GM12878 (cell line): ENCODE results near the gene CCDC150. TPM values are rescaled to one million over a fixed set of nuclear protein-coding genes. Genes with fewer than 3 reads are reported as not detected.

Experiments
- ATAC-seq: fragments of 200-7000 bp; cut with Tn5 transposase; 3 replicates; pipeline ENCODE4 v1.9.1; 2020; ENCODE audit warnings: mild to moderate bottlenecking, moderate library complexity
- BruUV-seq: library from RNA; stranded (reverse); fragments of 400-500 nt; replicated peaks from 2 replicates; lab custom pipeline; 2021; lab: Mats Ljungman, UMichigan
- CTCF ChIA-PET: fragments of 300-600 bp; sonication (Branson Sonifier 250); formaldehyde crosslinking; extraction: SDS; loops from one replicate; lab custom pipeline; 2021; ENCODE audit warnings: inconsistent platforms; lab: Yijun Ruan, JAX
- POLR2A ChIA-PET: fragments of 350-600 bp; formaldehyde crosslinking; extraction: SDS; loops from one replicate; lab custom pipeline; 2021; ENCODE audit warnings: inconsistent platforms; lab: Charles Lee
- RAD21 ChIA-PET: fragments of 300-600 bp; sonication (Branson Sonifier 250); formaldehyde crosslinking; loops from one replicate; lab custom pipeline; 2023; ENCODE audit warnings: antibody characterized with exemption; ENCODE audit not compliant: unreplicated experiment; lab: Charles Lee
- SMC1A ChIA-PET: fragments of 300-600 bp; sonication (Branson Sonifier 250); formaldehyde crosslinking; loops from one replicate; lab custom pipeline; 2023; ENCODE audit not compliant: unreplicated experiment, uncharacterized antibody; lab: Charles Lee
- DNase-seq: peaks from one replicate; pipeline ENCODE4 v3.0.0-alpha.2; 2011; ENCODE audit warnings: low read depth, low spot score
- FAIRE-seq: peaks from 3 replicates; lab custom pipeline; 2011; peaks lifted over from hg19 to GRCh38; lab: Jason Lieb, UNC
- H2AFZ ChIP-seq: 2 replicates; pipeline ENCODE4 v1.6.0; 2011; ENCODE audit warnings: low read depth, low read length, control low read depth; ENCODE audit not compliant: control insufficient read depth
- H3K27ac ChIP-seq: 2 replicates; pipeline ENCODE4 v1.5.1; 2011; ENCODE audit warnings: control low read depth; ENCODE audit not compliant: control insufficient read depth, insufficient read depth
- H3K27me3 ChIP-seq, 2 experiments: replicated peaks in 1 of 2; 2 replicates each; pipeline versions ENCODE4 v1.6.0 to v1.6.1; 2011; ENCODE audit warnings: low read length in 1 of 2; ENCODE audit not compliant: control insufficient read depth in 2 of 2, insufficient read depth in 2 of 2
- H3K36me3 ChIP-seq, 2 experiments: 2 replicates each; pipeline ENCODE4 v1.5.1; 2011; ENCODE audit warnings: low read length in 1 of 2; ENCODE audit not compliant: control insufficient read depth in 2 of 2, insufficient read depth in 2 of 2
- H3K4me1 ChIP-seq: 2 replicates; pipeline ENCODE4 v1.6.1; 2011; ENCODE audit warnings: mild to moderate bottlenecking, low read length, moderate library complexity, mixed read lengths; ENCODE audit not compliant: control insufficient read depth, insufficient read depth
- H3K4me2 ChIP-seq: 2 replicates; pipeline ENCODE4 v1.6.0; 2011; ENCODE audit warnings: control low read depth; ENCODE audit not compliant: control insufficient read depth, insufficient read depth
- H3K4me3 ChIP-seq: fragments of 200-600 bp; sonication (generic); 2 replicates; pipeline ENCODE4 v1.5.1; 2016
- H3K79me2 ChIP-seq: 2 replicates; pipeline ENCODE4 v1.6.0; 2011; ENCODE audit warnings: low read length; ENCODE audit not compliant: control insufficient read depth, insufficient read depth
- H3K9ac ChIP-seq: 2 replicates; pipeline ENCODE4 v1.8.0; 2011; ENCODE audit warnings: low read length, control low read depth, mixed read lengths; ENCODE audit not compliant: control insufficient read depth, insufficient read depth
- H3K9me3 ChIP-seq: replicated peaks from 3 replicates; pipeline ENCODE4 v1.5.1; 2011; ENCODE audit warnings: mild to moderate bottlenecking, low read length; ENCODE audit not compliant: control insufficient read depth, insufficient read depth
- H4K20me1 ChIP-seq: 2 replicates; pipeline ENCODE4 v1.6.0; 2011; ENCODE audit not compliant: control insufficient read depth, insufficient read depth
- NR2F1 ChIP-seq: fragments of 450-650 bp; conservative IDR thresholded peaks from 2 replicates; pipeline ENCODE4 v1.6.1; 2017; ENCODE audit warnings: mild to moderate bottlenecking
- SMAD5 ChIP-seq: IDR thresholded peaks from 2 replicates; pipeline ENCODE4 v1.6.1; 2016; ENCODE audit warnings: antibody characterized with exemption, low read depth
- SPI1 ChIP-seq: IDR thresholded peaks from 2 replicates; pipeline ENCODE4 v1.6.1; 2011; ENCODE audit warnings: low read depth, mild to moderate bottlenecking, low read length, moderate library complexity, borderline replicate concordance; ENCODE audit not compliant: insufficient read depth
- TCF7 ChIP-seq: IDR thresholded peaks from 2 replicates; pipeline ENCODE4 v1.6.1; 2014; ENCODE audit warnings: antibody characterized with exemption, borderline replicate concordance
- ZNF384 ChIP-seq: IDR thresholded peaks from 2 replicates; pipeline ENCODE4 v1.6.1; 2012; ENCODE audit warnings: low read depth, mild to moderate bottlenecking, low read length, improper control_type of control experiment, borderline replicate concordance
- ZNF622 ChIP-seq: fragments of 450-650 bp; IDR thresholded peaks from 2 replicates; pipeline ENCODE4 v1.6.1; 2017; ENCODE audit warnings: mild to moderate bottlenecking, inconsistent platforms
- WGBS: methylation state at CpG from one replicate; pipeline ENCODE4 v1.1.6; 2016; ENCODE audit warnings: low lambda C conversion rate; ENCODE audit not compliant: insufficient replicate concordance, insufficient coverage; ENCODE audit errors: missing lambda C conversion rate; 5-methylcytosine and 5-hydroxymethylcytosine counted together
- in situ Hi-C: fragments of 300-500 bp; cut with MboI; formaldehyde crosslinking; loops from 9 replicates; pipeline ENCODE4 v1.14.3; 2018; ENCODE audit warnings: mixed read lengths
- intact Hi-C: fragments of 100-400 bp; cut with micrococcal nuclease; formaldehyde crosslinking; loops from one replicate; pipeline ENCODE4 v1.14.2; 2022; ENCODE audit not compliant: unreplicated experiment
- polyA plus RNA-seq, 11 experiments: library from polyadenylated mRNA; depleted of rRNA in 4 of 11; unstranded in 6 of 11; stranded (reverse) in 5 of 11; fragments of >200 nt; fragmentation: Nextera tagmentation in 4 of 11; fragmentation: Illumina TruSeq in 1 of 11; extraction: Ambion mirVana in 4 of 11; extraction: Trizol in 1 of 11; gene quantifications; 1 replicate in 1 of 11; 2 replicates in 10 of 11; pipeline versions ENCODE4 v1.2.1 to v1.2.3, GENCODE V29; 2011 to 2016; ENCODE audit warnings: inconsistent platforms in 2 of 11, missing spikeins in 2 of 11, low read depth in 1 of 11
- total RNA-seq, 4 experiments: library from RNA; depleted of rRNA in 3 of 4; stranded (reverse); fragments of >200 nt in 3 of 4; fragmentation: Illumina TruSeq in 1 of 4; extraction: Trizol in 1 of 4; gene quantifications; 2 replicates each; pipeline versions ENCODE4 v1.2.1 to v1.2.3, GENCODE V29; 2013 to 2021
- TF ChIP-seq, protein P1 (sequence below): fragments of 150-350 bp; IDR thresholded peaks from 2 replicates; pipeline ENCODE4 v1.6.1; 2014; ENCODE audit warnings: mild to moderate bottlenecking, low read depth, low read length

Gene CCDC150
- total and polyA plus RNA-seq, 10 of the 15 experiments (the other 5 are each of a cell fraction or from before 2014, with no cell fraction given) = 11.6 to 27.7 (median 19.6) TPM

- Histone ChIP-seq H3K27ac (no peak overlapping the region), H3K9me3 (peaks cover 2% of the 10 kb centered on the region; the same call in 2 of the 3 replicates), H3K36me3 (no peaks in the 10 kb centered on the region; a peak in 1 of 4 replicates), H2AFZ (no peak overlapping the region), H4K20me1 (no peaks in the 10 kb centered on the region), H3K4me2 (no peak overlapping the region), H3K9ac (no peak overlapping the region), H3K27me3 (no peaks in the 10 kb centered on the region), H3K79me2 (no peaks in the 10 kb centered on the region), H3K4me3 (no peak overlapping the region), H3K4me1 (no peaks in the 10 kb centered on the region)
- POLR2A ChIA-PET = no interaction called here
- FAIRE-seq = no peak
- no peak for ATAC-seq
- WGBS = 93% methylated on average over 1 of the region's 2 CpGs
- RAD21 ChIA-PET = no interaction called here
- TF ChIP-seq ZNF622 (no peak), TCF7 (no peak), SPI1 (no peak), SMAD5 (no peak), NR2F1 (no peak), ZNF384 (no peak)
- TF ChIP-seq, protein P1, sequence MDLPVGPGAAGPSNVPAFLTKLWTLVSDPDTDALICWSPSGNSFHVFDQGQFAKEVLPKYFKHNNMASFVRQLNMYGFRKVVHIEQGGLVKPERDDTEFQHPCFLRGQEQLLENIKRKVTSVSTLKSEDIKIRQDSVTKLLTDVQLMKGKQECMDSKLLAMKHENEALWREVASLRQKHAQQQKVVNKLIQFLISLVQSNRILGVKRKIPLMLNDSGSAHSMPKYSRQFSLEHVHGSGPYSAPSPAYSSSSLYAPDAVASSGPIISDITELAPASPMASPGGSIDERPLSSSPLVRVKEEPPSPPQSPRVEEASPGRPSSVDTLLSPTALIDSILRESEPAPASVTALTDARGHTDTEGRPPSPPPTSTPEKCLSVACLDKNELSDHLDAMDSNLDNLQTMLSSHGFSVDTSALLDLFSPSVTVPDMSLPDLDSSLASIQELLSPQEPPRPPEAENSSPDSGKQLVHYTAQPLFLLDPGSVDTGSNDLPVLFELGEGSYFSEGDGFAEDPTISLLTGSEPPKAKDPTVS = no peak
- no TSS peak for BruUV-seq
- CTCF ChIA-PET = interaction anchor here (2.0 kb wide), 1 partner anchor 14 kb away, joined by 10 read pairs; no protein-coding TSS in a partner anchor
- SMC1A ChIA-PET = interaction anchor here (0.6 to 1.3 kb wide), 2 partner anchors 19 to 20 kb away, joined by 3 to 4 read pairs; no protein-coding TSS in a partner anchor
- DNase-seq = no peak
- intact Hi-C loops = no loop called here
- in situ Hi-C loops = no loop called here
Measured at GRCh38 chr2:196737046-196737445, 97.5 kb downstream of the CCDC150 start.
